DMS153 treated with DMSO at 0.1 percent for 48 hours (cell line): ENCODE measurements around the gene OAS2.
A peak's percentile ranks its signal among the peaks of the same experiment; 100 is the strongest.
"Not testable (repeated sequence)": the region's sequence is repeated elsewhere in the genome, so short reads cannot be mapped to it uniquely, and the experiment has no call there.

Source experiments
- DNase-seq: peaks from one replicate; lab custom pipeline; 2025; ENCODE audit not compliant: unreplicated experiment; lab: John Stamatoyannopoulos, UW

OAS2 gene

DNA sequence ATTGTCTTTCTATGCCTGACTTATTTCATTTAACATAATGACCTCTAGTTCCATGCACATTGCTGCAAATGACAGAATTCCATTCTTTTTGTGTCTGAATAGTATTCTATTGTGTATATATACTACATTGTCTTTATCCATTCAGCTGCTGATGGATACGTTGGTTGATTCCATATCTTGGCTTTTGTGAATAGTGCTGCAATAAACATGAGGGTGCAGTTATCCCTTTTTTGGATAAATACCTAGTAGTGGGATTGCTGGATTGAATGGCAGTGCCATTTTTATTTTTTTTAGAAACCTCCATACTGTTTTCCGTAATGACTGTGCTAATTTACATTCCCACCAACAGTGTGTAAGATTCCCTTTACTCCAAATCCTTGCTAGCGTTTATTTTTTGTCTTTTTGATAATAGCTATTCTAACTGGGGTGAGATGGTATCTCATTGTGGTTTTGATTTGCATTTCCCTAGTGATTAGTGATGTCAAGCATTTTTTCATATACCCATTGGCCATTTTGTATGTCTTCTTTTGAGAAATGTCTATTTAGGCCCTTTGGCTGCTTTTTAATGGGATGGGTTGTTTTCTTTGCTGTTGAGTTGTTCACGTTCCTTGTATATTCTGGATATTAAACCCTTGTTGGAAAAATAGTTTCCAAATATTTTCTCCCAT is 2.3 kb downstream of the OAS2 start:
- DNase-seq = no peak

DNA sequence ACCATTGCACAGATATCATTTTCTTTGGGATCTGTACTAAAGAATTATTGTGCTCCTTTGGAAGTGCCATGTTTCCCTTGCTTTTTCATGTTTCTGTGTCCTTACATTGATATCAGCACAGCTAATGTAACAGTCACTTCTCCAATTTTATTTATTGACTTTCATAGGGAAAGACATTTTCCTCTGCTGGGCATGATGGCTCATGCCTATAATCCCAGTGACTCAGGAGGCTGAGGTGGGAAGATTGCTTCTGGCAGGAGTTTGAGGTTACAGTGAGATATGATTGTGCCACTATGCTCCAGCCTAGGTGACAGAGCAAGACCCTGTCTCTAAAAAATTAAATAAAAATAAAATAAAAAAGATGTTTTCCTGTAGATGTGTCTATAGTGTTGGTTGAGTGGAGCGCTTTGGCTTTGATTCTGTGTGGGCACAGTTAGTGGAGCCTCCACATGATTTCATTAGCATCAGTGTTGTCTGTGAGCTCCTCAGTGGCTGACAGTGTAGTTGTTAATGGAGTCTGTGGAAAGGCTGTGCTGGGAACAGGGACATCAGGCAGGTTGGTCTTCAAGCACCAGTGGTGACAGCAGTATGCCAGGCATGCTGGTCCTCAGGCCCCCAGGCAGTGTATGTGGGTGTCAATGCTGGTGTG is 7.4 kb downstream of the OAS2 start:
- DNase-seq = no peak

DNA sequence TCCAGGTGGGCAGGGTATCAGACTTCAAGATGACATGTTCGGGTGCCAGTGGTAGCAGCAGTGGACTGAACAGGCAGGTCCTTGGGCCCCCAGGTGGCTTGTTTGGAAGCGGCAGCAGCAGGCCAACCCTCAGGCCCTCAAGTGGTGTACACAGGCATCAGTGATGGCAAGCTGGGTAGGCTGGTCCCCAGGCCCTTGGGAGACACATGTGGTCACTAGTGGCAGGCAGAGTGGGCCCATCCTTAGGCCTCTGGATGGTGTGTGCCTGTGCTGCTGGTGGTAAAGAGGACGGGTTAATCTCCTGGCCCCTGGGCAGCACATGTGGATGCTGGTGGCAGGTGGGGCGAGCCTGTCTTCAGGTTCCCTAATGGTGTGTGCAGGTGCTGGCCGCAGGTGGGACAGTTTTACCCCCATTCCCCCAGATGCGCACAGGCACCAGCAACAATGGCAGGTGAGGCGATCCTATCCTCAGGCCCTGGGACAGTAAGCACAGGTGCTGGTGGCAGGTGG is 8.0 kb downstream of the OAS2 start:
- no peak for DNase-seq

DNA sequence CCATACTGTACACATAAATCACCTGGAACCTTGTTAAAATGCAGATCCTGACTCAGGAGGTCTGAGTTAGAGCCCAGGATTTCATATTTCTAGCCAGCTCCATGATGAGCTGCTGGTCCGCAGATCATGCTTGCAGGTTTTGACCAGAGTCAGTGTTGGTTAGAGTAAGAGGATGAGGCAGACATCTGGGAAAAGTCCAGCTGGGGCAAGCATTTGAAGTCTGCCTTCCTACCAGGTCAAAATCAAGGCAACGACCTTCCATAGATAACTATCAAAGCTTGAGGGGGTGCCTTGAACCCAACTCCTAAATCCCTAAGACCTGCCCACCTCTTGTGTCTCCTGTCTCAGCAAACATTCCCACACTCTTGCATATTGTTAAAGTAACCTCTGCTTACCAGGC is 9.2 kb downstream of the OAS2 start:
- DNase-seq = no peak

DNA sequence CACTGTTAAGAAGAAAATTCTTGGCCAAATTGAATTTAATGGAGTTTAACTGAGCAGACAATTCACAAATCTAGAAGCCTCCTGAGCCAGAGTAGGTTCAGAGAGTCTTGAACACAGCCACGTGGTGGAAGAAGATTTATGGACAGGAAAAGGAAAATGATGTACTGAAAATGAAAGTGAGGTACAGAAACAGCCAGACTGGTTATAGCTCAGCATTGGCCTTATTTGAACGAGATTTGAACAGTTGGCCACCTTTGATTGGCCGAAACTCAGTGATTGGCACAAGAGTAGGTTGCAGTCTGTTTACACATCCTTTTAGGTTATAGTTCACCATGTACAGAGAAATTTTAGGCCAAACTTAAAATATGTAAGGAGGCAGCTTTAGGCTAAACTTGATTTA is 9.9 kb downstream of the OAS2 start:
- no peak for DNase-seq

DNA sequence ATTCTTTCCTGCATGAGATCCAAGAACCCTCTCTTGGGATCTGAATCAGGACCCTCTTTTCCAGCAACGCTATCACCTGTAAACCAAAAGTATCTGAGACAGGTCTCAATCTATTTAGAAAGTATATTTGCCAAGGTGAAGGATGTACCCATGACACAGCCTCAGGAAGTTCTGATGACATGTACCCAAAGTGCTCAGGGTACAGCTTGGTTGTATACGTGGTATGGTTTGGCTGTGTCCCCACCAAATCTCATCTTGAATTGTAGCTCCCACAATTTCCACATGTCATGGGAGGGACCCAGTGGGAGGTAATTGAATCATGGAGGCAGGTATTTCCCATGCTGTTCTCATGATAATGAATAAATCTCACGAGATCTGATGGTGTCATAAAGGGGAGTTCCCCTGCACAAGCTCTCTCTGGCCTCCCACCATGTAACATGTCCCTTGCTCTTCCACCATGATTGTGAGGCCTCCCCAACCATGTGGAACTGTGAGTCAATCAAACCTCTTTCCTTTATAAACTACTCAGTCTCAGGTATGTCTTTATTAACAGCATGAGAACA is 10.6 kb downstream of the OAS2 start:
- not testable (repeated sequence) for DNase-seq

DNA sequence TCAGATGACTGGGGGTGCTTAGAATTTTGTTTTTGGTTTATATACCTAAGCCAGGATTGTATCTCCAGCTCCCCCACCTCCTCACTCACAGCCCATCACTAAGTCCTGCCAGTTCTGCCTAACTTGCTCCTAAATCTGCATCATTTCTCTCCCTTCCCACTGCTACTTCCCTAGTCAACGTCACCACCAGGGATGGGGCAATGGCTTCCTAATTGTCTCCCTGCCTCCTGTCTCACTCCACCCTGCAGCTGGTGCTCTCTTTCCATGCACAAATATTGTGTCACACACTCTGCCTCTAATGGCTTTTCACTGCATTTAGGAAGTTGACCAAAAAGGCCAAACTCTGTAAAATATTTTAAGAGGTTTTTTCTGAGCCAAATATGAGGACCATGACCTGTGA is 11.5 kb downstream of the OAS2 start:
- DNase-seq = no peak

DNA sequence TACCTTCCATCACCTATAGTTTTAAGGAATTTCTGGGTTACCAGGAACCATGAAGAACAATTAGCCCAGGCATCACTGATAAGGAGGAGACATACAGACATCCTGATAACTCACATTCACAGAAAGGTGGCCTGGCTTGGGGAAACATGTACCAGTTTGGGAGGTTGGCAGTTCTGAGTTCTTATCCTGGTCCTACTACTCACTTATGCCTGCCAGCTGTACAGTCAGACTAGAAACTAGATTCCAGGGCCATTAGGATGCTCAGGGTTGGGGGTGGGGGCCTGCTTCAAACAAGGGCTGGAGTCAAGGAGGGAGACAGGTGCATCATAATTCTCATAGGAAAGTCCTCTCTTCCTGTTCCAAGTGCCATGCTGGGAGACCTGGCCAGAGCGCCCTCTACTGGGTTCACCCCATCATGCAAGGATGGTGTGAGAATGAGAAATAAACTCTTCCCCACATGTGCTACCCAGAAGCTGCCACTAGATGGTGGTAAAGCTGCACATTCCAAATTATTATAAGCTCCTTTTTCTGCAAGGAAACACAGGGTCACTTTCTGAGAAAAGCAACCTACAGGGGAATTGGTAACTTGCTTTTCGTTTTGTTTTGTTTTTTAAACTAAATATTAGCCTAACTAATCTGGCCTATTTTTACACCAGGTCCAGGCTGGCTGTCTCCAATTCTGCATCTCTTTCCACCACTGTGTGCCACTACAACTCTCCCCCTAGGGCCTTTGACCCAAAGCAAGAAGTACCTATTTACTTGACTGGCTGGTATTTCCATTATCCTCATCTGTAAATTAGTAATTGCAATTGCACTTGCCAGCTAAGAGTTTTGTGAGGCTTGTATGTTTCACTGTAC is 14.5 kb downstream of the OAS2 start:
- DNase-seq = peak; percentile 45

DNA sequence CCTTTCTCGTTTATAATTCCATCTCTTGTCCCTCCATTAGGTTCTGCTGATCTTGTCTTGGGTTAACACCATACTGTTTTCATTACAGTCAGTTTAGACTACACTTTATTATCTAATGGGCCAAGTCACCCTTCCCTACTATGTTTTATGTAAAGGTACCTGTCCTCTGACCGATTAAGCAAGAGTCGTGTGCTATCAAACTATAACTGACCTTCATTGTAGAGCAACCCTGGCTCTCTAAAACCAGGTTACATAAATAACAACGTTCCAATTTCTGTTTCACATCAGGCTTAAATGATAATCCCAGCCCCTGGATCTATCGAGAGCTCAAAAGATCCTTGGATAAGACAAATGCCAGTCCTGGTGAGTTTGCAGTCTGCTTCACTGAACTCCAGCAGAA is 16.7 kb downstream of the OAS2 start:
- no peak for DNase-seq

DNA sequence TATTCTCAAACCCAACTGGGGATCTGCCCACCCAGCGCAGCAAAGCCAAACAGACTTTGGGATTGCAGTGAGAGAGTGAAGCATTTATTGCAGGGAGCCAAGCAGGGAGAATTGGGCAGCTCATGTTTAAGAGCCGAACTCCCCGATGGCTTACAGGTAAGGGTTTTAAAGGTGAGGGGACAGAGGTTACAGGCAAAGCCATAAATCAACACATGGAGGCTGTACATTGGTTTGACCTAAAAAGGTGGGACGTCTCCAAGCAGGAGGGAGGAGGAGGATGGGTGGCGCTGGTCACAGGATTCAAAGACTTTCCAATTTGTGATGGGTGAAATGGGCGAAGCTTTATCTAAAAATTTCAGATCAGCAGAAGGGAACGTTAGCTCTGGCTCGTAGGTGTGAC is 18.2 kb downstream of the OAS2 start:
- no peak for DNase-seq

DNA sequence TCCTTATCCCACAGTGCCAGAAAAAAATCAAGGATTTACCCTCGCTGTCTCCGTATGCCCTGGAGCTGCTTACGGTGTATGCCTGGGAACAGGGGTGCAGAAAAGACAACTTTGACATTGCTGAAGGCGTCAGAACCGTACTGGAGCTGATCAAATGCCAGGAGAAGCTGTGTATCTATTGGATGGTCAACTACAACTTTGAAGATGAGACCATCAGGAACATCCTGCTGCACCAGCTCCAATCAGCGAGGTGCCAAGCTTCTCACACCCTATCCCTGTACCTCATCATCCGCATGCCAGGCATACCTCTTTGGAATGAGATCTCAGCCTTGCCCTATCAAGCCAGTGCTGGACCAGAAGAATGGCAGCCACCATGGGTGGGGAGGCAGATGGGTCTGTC is 19.2 kb downstream of the OAS2 start:
- no peak for DNase-seq

DNA sequence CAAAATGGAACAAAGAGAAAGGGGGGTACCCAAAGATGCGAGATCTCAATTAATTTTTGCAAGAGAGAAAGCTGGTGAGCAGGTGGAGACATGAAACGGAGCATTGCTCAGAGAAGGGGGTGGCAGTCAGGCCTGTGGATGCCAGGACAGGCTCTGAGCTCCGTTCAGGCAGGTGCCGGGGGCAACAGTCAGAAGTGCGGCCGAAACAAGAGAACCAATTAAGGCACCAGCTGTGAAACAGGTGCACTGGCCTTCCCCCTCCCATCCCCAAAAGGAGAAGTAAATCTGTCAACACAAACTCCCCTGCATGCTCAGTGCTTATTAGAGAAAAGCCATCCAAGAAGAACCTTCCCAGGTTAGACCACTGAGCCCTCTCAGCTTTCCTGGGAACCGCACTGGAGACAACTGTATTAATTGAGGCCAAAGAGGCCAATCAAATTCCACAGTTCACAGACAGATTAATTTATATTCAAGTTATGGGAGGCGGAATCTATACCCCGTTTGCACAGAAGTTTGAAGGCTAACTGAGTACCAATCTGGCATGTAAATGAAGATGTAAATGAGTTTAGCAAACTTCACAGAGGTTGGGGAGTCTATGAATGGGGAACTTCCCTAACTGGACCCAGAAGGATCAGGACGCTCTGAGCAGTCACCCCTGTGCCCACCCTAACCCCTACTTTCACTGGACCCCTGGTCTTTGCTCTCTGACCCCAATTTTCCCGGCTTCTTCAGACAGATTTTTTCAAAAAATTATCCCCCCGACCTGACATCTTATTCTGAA is 20.9 kb downstream of the OAS2 start:
- no peak for DNase-seq

DNA sequence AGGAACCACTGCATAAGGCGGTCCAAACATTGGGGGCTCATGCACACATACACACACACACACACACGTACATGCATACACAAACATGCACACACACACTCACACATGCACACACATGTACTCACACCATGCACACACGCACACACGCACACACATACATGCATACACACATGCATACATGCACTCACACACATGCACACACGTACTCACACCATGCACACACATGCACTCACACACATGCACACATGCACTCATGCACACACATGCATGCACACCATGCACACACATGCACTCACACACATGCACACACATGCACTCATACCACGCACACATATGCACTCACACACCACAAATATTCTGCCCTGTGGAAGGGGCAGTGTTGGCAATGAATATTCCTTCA is 22.1 kb downstream of the OAS2 start:
- no peak for DNase-seq

DNA sequence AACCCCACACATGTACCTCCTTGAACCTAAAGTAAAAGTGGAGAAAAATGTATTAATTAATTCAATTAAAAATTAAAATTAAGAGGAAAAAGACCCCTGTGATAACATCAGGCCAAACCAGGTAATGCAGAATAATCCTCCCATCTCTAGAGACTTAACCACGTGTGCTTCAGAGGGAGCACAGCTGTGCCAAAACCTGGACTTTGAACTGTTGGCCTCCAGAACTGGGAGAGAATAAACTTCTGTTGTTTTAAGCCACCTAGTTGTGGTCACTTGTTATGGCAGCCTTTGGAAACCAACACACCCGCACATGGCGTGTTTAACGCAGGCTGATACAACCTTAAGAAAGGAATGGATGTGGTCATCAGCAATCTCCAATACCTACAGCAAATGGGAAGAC is 23.8 kb downstream of the OAS2 start:
- no peak for DNase-seq

DNA sequence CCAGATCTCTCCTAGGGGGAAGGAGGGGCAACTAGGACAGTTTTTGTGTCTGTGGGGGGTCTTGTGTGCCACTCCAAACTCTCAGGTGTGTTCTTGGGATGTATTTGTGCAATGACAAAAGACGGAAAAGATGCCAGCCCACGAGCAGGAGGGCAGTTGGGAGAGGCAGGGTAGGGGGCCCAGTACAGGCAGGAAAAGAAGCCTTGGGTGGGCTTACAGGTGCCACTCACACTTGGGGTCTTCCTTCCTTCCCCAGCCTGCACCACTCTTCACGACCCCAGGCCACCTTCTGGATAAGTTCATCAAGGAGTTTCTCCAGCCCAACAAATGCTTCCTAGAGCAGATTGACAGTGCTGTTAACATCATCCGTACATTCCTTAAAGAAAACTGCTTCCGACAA is 24.4 kb downstream of the OAS2 start:
- DNase-seq = no peak

DNA sequence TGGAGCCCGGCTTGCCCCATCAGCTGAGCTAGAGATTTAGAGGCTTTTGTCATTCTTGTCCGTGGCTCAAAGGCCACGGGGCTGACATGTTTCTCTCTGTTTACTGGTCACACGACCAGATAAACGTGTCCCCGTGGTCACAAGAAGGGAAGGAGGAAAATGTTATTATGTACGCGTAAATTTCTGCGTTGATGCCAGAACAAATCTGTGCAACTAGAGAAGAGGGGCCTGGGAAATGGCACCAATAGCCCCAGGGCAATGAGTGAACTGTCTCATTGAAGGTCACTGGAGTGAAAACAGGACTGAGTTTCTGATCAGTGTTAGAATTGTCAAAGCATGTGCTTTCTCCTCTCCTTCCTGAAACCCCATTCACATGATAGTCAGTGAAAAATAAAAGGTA is 25.3 kb downstream of the OAS2 start:
- DNase-seq = no peak

DNA sequence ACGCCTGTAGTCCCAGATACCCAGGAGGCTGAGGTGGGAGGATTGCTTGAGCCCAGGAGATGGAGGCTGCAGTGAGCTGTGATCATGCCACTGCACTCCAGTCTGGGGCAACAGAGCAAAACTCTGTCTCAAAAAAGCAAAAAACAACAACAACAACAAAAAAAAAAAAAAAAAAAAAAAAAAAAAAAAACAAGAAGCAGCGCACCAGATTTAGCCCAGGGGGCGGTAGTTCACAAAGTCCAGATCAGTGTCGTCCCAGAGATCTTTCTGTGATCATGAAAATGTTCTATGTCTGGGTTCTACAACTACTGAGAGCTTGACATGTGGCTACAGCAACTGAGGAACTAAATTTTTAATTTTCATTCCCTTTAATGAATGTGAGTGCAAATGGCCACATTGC is 27.4 kb downstream of the OAS2 start:
- no peak for DNase-seq

DNA sequence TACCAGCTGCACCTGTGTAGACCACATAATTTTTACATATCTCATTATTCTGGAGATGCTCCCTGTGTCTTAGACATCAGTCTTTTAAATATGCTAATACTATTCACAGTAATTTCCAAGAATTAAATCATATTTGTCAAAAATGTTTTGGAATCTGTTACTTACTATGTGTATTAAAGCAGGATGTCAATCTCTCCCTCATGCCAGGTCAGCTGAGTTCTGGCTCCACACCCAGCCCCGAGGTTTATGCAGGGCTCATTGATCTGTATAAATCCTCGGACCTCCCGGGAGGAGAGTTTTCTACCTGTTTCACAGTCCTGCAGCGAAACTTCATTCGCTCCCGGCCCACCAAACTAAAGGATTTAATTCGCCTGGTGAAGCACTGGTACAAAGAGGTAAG is 27.9 kb downstream of the OAS2 start:
- no peak for DNase-seq

DNA sequence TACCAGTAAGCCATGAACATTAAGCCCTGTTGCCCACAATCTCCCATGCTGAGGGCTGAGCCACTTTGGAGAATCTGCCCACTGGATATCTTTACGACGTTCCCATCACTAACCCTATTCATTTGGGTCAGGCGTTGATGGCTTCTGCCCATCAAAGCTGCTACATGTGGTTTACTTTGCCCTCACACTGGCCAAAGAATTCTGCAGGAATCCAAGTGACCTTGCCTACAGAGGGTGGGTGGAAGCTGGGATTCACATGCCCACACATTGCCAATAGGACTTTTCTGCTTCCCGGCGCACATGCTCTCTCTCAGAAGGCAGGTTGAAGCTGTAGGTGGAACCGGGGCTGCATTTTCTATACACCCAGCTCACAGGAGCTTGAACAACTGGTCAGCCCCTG is 28.3 kb downstream of the OAS2 start:
- no peak for DNase-seq

DNA sequence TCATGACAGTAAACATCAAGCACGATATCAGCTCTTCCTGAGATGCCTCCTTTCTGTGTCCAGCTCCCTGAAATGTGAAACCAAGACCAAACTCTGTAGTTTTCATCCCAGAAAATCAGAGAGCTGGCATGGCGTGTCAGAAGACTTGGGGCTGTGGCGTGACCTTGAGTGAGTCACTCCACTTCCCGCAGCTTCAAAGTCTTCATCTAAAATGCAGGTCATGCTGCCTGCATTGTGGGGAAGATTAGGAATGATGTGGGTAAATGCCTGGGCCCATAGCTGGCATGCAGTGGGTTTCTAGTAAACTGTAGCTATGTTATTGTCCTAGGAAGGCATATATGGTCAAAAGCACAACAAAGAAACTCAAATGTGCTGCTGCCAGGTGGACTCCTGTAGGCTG is 28.8 kb downstream of the OAS2 start:
- no peak for DNase-seq

DNA sequence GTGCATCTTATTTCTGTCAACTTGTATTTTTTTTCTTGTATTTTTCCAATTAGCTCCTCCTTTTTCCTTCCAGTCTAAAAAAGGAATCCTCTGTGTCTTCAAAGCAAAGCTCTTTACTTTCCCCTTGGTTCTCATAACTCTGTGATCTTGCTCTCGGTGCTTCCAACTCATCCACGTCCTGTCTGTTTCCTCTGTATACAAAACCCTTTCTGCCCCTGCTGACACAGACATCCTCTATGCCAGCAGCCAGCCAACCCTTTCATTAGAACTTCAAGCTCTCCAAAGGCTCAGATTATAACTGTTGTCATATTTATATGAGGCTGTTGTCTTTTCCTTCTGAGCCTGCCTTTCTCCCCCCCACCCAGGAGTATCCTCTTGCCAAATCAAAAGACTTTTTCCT is 32.4 kb downstream of the OAS2 start:
- no peak for DNase-seq
